Mesenteric fat pad (tissue), 1 donor: ENCODE measurements around the gene TATDN2. TPM values are rescaled to one million over a fixed set of nuclear protein-coding genes. Genes with fewer than 3 reads are reported as not detected.
A peak's percentile ranks its signal among the peaks of the same experiment; 100 is the strongest.

Experiments used
- DNase-seq: peaks from one replicate; pipeline ENCODE4 v3.0.0-alpha.2; 2020; ENCODE audit warnings: low spot score
- total RNA-seq: library from RNA; stranded (reverse); fragmentation: NEBNext Ultra II Directional; extraction: Animal tissue kit (Norgen Biotek cat#: 25700); gene quantifications from one replicate; pipeline ENCODE4 v1.2.1, GENCODE V29; 2021
- donor health status: DM: yes; HTN: yes; CAD: no.

TATDN2 gene
- total RNA-seq, 1 donor from 2014 or later = 34.7 TPM

DNA sequence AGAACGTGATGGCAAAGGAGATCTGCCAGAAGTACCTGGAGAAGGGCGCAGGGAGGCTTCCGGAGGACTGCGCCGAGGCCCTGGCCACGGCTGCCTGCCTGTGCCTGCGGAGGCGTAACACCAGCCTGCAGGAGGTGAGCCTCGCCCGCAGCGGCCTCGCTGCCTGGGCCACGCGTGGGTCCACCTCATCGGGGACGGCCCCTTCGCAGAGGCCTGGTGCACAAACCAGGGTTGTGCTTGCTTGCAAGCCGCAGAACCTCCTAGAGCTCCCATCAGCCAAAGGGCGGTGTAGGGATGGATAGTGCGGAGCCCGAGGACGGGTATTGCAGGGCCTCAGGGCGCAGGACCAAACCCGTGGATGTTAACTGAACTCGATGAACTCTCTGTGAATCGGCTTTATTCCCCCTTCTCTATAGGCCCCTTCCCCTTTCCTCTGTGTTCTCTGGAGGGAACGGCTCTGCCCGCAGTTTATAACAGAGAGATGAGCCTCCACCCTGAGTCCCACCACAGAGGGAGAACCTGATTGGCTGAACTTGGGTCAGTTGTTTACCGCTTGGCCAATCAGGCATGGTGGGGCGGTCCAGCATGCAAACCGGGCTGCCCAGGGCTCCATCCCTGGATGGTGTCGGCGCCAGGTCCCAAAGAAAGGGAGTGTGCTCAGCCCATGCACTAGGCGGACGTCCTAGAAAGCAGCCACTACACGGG lies 13.6 kb upstream of the TATDN2 start:
- DNase-seq = no peak

DNA sequence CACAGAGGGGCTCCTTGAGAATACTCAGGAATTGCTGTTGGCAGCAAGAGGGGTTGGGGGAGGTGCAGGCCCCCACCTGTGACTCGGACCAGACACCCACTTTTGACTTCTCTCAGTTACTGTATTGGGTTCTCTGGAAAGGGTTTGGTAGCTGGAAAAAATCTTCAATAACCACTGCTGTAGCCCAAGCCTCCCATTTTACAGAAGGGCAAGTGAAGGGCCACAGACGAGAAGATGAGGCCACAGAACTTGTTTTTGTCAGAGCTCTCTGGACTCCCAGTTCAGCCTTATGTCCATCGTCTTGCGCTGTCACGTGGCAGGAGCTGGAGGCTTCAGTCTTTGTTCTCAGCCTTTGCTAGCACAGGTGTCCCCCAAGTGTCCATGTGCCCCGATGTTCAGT lies 12.7 kb upstream of the TATDN2 start:
- no peak for DNase-seq

DNA sequence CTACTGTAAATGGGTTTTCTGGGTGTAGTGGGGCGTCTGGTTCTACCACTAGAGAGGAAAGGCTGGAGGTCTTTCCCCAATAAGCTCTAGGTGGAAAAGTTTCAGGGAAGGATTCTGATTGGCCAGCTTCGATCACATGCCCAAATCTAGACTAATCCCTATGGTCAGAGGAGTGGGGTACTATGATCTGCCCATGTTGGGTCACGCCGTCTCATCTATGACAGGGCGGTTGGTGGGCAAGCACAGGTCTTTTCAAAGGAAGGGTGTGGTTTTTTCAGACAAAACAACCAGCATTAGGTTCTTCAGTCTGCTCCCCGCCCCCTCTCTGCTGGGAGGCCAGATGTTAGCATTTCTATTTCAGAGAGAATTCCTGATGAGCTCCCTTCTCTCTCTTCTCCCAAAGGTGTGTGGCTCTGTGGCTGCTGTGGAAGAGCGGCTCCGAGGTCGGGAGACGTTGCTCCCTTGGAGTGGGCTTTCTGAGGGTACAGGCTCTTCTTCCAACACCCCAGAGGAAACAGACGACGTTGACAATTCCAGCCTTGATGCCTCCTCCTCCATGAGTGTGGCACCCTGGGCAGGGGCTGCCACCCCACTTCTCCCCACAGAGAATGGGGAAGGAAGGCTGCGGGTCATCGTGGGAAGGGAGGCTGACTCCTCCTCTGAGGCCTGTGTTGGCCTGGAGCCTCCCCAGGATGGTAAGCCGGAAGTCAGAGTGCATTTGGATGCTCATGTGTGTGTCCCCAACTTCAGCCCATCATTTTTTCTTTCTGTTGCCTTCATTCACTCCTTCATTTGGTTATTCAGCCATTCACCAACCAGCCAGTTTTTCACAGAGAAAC lies 9.7 kb upstream of the TATDN2 start:
- DNase-seq = no peak

GRCh38 chr3:10240799-10241198 lies 7.5 kb upstream of the TATDN2 start:
- no peak for DNase-seq

GRCh38 chr3:10242182-10243065 lies 5.8 kb upstream of the TATDN2 start:
- DNase-seq = no peak

DNA sequence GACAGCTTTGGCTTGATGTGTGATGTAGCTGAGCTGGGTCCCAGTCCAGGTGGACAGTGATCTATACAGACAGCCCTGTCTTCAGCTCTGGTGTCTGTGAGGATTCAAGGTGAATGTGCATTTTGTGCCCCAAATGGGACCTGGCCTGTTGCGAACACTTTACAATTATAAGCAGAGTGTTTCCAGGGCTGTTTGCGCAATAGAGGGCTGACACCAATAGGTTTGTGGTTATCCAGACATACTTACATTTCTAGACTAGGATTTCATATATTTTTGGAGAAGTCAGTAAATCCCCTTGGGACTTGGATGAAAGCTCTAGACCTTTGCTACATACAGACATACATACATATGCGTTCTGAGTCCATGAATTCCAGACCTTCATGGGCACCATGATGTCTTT lies 4.2 kb upstream of the TATDN2 start:
- no peak for DNase-seq

DNA sequence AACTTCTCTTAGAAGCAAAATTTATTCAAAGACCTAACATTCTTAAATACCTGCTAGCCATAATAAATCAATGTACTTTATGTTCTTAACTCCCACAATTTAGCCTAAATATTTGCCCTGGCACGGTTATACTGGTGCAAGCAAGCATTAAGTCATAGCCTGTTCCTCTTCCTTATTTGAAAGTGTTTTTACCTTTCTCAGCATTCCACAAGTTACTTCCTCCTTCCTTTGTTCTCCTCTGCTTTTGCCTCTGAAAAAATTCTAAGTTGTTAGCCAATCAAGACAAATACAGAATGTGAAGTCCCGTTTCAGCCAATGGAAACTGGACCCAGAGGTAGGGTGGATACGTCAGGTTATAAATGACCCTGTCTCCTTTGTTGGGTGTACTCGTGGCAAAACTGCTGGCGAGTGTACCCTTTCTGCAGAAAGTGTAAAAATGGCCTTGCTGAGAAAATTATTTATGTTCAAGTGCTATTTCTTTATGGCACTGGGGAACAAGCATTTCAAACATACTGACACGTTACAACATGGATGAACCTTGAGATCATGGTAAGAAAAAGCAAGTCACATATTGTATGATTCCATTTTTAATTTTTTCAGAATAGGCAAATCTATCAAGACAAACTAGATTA lies 3.1 kb upstream of the TATDN2 start:
- DNase-seq = no peak

GRCh38 chr3:10247679-10248183 lies 528 bp upstream of the TATDN2 start:
- DNase-seq = no peak

DNA sequence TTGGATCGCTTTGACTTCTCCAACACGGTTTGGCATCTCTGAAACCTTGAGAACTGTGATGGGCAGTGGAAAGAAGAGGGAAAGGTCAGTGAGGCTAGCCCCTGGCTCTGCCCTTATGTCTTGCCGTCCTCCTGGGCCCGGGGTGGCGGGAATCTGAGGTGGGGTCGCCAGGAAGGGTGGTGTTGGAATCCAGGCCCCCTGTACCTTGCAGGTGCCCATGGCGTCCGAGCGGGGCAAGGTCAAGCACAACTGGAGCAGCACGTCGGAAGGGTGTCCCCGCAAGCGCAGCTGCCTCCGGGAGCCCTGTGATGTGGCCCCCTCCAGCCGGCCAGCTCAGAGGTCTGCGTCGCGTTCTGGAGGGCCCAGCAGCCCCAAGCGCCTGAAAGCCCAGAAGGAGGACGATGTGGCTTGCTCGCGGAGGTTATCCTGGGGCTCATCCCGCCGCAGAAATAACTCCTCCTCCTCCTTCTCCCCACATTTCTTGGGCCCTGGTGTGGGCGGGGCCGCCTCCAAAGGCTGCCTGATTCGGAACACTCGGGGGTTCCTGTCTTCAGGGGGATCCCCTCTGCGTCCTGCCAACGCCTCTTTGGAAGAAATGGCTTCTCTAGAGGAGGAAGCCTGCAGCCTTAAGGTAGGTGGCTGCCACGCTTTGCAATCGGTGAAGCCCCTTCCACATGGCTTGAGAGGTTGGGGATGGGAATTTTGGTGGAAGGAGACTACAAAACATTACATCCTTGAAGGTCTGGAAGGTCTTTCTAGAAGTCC lies 907 bp downstream of the TATDN2 start:
- no peak for DNase-seq

- no peak for DNase-seq
Measured at GRCh38 chr3:10249833-10250232, 1.6 kb downstream of the TATDN2 start.

GRCh38 chr3:10251006-10251405 lies 2.7 kb downstream of the TATDN2 start:
- DNase-seq = no peak

GRCh38 chr3:10253731-10254130 lies 5.5 kb downstream of the TATDN2 start:
- DNase-seq = no peak

DNA sequence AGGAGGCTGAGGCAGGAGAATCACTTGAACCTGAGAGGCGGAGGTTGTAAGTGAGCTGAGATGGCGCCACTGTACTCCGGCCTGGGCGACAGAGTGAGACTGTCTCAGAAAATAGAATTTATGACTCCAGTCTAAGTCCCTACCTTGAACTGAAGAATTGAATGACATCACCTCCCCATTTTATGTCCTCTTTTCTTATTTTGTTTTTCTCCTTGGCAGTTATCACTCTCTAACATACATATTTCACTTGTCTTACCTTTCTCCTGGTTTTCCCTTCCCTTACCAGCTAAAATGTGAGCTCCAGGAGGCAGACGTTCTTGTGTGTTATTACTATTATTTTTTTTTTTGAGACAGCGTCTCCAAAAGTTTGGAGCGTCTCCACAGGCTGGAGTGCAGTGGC lies 7.6 kb downstream of the TATDN2 start:
- DNase-seq = no peak

- DNase-seq = peak; percentile 87
Measured at GRCh38 chr3:10259036-10259435, 10.8 kb downstream of the TATDN2 start.

DNA sequence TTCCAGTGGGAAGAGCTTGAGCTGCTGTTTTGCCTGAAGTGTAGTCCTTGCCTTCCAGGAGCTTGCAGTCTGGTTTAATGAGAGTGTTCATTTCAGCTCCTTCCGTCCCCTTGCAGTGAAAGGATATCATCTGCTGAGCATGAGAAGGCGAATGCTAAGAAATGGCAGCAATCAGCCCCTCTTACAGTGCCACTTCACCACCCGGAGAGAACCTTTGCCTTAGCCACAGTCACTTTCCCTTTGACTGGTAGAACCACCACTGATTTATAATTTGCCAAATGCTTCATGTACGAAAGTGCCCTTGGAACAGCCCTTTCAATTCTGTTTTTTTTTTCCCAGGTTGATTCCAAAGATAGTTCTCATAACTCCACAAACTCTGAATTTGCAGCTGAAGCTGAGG lies 11.5 kb downstream of the TATDN2 start:
- no peak for DNase-seq

DNA sequence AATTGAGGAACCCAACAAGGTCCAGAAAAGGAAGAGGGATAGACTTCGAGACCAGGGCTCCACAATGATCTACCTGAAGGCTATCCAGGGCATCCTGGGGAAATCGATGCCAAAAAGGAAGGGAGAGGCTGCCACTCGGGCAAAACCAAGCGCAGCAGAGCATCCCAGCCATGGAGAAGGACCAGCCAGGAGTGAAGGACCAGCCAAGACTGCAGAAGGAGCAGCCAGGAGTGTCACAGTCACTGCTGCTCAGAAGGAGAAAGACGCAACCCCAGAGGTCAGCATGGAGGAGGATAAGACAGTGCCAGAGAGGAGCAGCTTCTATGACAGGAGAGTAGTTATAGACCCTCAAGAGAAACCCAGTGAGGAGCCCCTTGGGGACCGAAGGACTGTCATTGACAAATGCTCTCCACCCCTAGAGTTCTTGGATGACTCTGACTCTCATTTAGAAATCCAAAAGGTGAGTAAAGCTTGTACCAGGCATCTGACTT lies 12.0 kb downstream of the TATDN2 start:
- DNase-seq = no peak

DNA sequence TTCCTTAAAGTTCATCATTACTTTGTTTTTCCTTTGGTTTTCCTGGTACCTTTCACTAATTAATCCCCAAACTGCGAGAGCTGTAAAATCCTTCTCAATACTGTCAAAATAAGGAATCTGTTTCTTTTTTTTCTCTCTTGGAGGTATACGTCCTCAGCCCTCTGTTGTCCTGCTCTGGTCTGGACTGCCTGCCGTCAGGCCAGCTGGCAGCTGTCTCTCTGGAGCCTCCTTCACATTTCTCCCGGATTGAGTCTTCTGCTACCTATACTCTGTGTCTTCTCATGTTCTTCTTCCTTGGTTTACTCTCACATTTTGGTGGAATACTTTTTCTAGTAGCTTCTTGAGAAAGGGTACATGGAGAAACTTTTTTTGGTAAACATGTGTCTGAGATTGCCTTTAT lies 13.8 kb downstream of the TATDN2 start:
- peak; percentile 39 for DNase-seq

GRCh38 chr3:10263646-10264363 lies 15.5 kb downstream of the TATDN2 start:
- DNase-seq = peak; percentile 57

- DNase-seq = no peak
Measured at GRCh38 chr3:10265833-10266232, 17.6 kb downstream of the TATDN2 start.
